Measurements from ENCODE around the gene SLC25A27. TPM values are rescaled to one million over a fixed set of nuclear protein-coding genes. Genes with fewer than 3 reads are reported as not detected.

The SLC25A27 gene
- total RNA-seq (2012; rRNA removed) (0.28 TPM in 1 of 2 replicates, not detected in the other), polyA plus RNA-seq (2012; rRNA removed) (0.63 and 1.3 TPM in 2 replicates), Bru-seq, nascent RNA (percentile 36 among the genes with signal in this experiment), BruChase-seq, experiment 1, labeled RNA remaining after a 6-hour chase (percentile 51 among the genes with signal in this experiment), BruChase-seq, experiment 2, labeled RNA remaining after a 2-hour chase (percentile 48 among the genes with signal in this experiment)
- polyA plus RNA-seq (2012; cell fraction: cytosol; rRNA removed) = 0.04 and 0.10 TPM in 2 replicates
- polyA plus RNA-seq (2012; cell fraction: nucleus; rRNA removed; ENCODE audit: low replicate concordance) = 1.4 and 18.7 TPM in 2 replicates
- long read RNA-seq, partial matches to known transcripts = 0 of 1 reads
- long read RNA-seq, other reads (novel, unspliced or antisense) = 1 of 1 reads

DNA sequence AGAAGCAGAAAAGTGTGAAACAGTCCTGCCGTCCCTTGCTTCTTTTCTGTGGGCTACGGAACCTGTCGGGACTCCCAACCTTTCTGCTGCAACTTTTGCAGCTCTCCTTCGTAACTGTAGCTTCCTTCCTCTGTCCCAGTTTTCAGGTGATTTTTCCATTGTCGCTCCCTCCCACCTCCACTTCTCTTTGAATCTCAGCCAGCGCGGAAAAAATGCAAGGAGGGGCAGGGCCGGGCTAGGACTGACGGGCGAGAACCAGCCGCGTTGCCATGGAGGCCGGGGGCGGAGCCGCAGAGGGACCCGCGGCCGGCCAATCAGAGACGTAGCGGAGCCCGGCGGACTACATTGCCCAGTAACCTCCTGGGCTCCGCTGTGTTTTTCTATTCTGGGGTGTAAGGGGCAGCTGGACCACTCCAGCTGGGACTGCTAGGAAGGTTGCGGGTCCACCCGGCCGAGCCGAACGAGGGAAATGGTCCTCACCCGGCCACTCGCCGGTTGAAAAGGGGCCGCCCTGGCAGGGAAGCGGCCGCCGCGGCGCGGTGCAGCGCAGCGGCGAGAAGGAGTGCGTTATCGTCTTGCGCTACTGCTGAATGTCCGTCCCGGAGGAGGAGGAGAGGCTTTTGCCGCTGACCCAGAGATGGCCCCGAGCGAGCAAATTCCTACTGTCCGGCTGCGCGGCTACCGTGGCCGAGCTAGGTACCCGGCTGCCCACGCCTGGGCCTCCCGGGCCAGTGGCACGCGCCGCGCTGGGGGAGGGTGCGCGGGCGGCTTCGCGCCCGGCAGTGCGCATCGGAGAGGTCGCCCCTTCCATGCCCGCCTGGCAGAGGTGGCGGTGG is at the start of gene SLC25A27, which contains the start of gene CYP39A1:
Gene SLC25A27, plus strand, starts transcription at position 373 of the 836 bp plus-strand sequence. Its CDS starts 218 bp downstream, at position 591.
Gene CYP39A1, minus strand, starts transcription at position 216 of the 836 bp plus-strand sequence. CDS start 236 bp downstream, outside the sequence.
- DNase-seq = peak; percentile 59
- no peaks in the 10 kb centered on the region for H3K79me1 ChIP-seq (ENCODE audit: low read depth in 1 of 2, low read length in 2 of 2)
- ChIA-PET POLR2A (ENCODE audit: unreplicated experiment) (no interaction called here), CTCF (interaction anchor here (0.6 kb wide), 2 partner anchors 49 to 511 kb away, joined by 3 read pairs; no protein-coding TSS in a partner anchor)
- no peak within 1 kb of the TSS for H3K18ac ChIP-seq (ENCODE audit: low read depth, low read length)
- BruUV-seq (replicated peaks) = no TSS peak
- H3K36me3 ChIP-seq (ENCODE audit: control insufficient read depth, insufficient read depth, low read length) = no peaks in the 10 kb centered on the region
- no peak within 1 kb of the TSS for H3K14ac ChIP-seq (replicated peaks; ENCODE audit: low read depth, low read length)
- no peak within 1 kb of the TSS for H4K5ac ChIP-seq (ENCODE audit: low read depth, low read length)
- no peaks in the 10 kb centered on the region for H4K20me1 ChIP-seq (ENCODE audit: insufficient read depth, low read length)
- TF ChIP-seq RCOR1 (IDR thresholded peaks at IDR 0.05; ENCODE audit: insufficient replicate concordance, low read length) (no peak), NFE2L2 (IDR thresholded peaks at IDR 0.05; ENCODE audit: low read depth, low read length) (no peak), MAZ (IDR thresholded peaks at IDR 0.05; ENCODE audit: borderline replicate concordance, low read depth, low read length) (peak; percentile 50; the same call in 1 of the 2 replicates), MAFK (IDR thresholded peaks at IDR 0.05; ENCODE audit: low read depth, low read length) (no peak), SMC3 (IDR thresholded peaks at IDR 0.05; ENCODE audit: low read depth, low read length) (no peak), BHLHE40 (IDR thresholded peaks at IDR 0.05; ENCODE audit: low read depth, low read length) (no peak), MXI1 (IDR thresholded peaks at IDR 0.05; ENCODE audit: borderline replicate concordance, low read depth, low read length) (no peak)
- TF ChIP-seq, protein P1, sequence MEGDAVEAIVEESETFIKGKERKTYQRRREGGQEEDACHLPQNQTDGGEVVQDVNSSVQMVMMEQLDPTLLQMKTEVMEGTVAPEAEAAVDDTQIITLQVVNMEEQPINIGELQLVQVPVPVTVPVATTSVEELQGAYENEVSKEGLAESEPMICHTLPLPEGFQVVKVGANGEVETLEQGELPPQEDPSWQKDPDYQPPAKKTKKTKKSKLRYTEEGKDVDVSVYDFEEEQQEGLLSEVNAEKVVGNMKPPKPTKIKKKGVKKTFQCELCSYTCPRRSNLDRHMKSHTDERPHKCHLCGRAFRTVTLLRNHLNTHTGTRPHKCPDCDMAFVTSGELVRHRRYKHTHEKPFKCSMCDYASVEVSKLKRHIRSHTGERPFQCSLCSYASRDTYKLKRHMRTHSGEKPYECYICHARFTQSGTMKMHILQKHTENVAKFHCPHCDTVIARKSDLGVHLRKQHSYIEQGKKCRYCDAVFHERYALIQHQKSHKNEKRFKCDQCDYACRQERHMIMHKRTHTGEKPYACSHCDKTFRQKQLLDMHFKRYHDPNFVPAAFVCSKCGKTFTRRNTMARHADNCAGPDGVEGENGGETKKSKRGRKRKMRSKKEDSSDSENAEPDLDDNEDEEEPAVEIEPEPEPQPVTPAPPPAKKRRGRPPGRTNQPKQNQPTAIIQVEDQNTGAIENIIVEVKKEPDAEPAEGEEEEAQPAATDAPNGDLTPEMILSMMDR (conservative IDR thresholded peaks at IDR 0.05; ENCODE audit: low read depth, low read length) = 0 out of 2 replicates have a peak, but pooled peaks have one; percentile 5
- TF ChIP-seq, protein P2, sequence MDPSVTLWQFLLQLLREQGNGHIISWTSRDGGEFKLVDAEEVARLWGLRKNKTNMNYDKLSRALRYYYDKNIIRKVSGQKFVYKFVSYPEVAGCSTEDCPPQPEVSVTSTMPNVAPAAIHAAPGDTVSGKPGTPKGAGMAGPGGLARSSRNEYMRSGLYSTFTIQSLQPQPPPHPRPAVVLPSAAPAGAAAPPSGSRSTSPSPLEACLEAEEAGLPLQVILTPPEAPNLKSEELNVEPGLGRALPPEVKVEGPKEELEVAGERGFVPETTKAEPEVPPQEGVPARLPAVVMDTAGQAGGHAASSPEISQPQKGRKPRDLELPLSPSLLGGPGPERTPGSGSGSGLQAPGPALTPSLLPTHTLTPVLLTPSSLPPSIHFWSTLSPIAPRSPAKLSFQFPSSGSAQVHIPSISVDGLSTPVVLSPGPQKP (IDR thresholded peaks at IDR 0.05; ENCODE audit: borderline replicate concordance, low read depth, low read length) = no peak
- no peak within 1 kb of the TSS for H2BK120ac ChIP-seq (ENCODE audit: low read depth, low read length)
- dilution Hi-C loops (cut with HindIII; ENCODE audit: low sequenced_read_pairs, unreplicated experiment) (no loop called here), in situ Hi-C loops (cut with MboI; ENCODE audit: low sequenced_read_pairs) (no loop called here), intact Hi-C loops (cut with micrococcal nuclease) (no loop called here)
- H3K23ac ChIP-seq (ENCODE audit: low read depth, low read length) = peak within 1 kb of the TSS; percentile 24; the same call in 1 of the 2 replicates
- peak within 1 kb of the TSS; percentile 97 for H2AFZ ChIP-seq (replicated peaks; ENCODE audit: low read length, poor library complexity)
- H3K9me1 ChIP-seq (ENCODE audit: insufficient read depth, low read length) = no peaks in the 10 kb centered on the region
- no peak within 1 kb of the TSS for H4K91ac ChIP-seq (ENCODE audit: insufficient read depth, low read depth, low read length)
- no peak within 1 kb of the TSS for H3K27ac ChIP-seq (ENCODE audit: insufficient read depth, low read length)
- H2BK5ac ChIP-seq (ENCODE audit: low read depth, low read length, poor library complexity, severe bottlenecking) = no peak within 1 kb of the TSS
- H2AK5ac ChIP-seq (ENCODE audit: low read depth, low read length) = no peak within 1 kb of the TSS
- H3K9ac ChIP-seq (ENCODE audit: low read depth, low read length) = peak within 1 kb of the TSS; percentile 10; the same call in 1 of the 2 replicates
- peak within 1 kb of the TSS; percentile 78 for H3K4me2 ChIP-seq (ENCODE audit: low read depth, low read length)
- H2AK9ac ChIP-seq (replicated peaks; ENCODE audit: low read depth, low read length, poor library complexity) = peak within 1 kb of the TSS; percentile 30
- no peak within 1 kb of the TSS for H3K4ac ChIP-seq (ENCODE audit: low read depth, low read length)
- no peaks in the 10 kb centered on the region for H3K4me1 ChIP-seq (ENCODE audit: control insufficient read depth, insufficient read depth, low read length)
- H3K27me3 ChIP-seq (ENCODE audit: control insufficient read depth, insufficient read depth, low read length) = no peaks in the 10 kb centered on the region
- no peaks in the 10 kb centered on the region for H3K9me3 ChIP-seq (ENCODE audit: control insufficient read depth, insufficient read depth, low read length)
- ATAC-seq (ENCODE audit: low read depth) = peak; percentile 100
- H4K8ac ChIP-seq (ENCODE audit: low read depth in 2 of 2, low read length in 2 of 2) = no peak within 1 kb of the TSS
- H3K4me3 ChIP-seq (ENCODE audit: insufficient read depth, low read depth, low read length) = peak within 1 kb of the TSS; percentile 76
- no peak within 1 kb of the TSS for H2BK15ac ChIP-seq (ENCODE audit: low read depth, low read length)
- no peak within 1 kb of the TSS for H2BK20ac ChIP-seq (ENCODE audit: low read depth, low read length)
- no peak within 1 kb of the TSS for H3K56ac ChIP-seq (ENCODE audit: extremely low read depth, insufficient read depth, low read length)
- 2% methylated on average over 17 of the region's 72 CpGs; no CpG with 5 or more reads in 1 of the 2 experiments for WGBS, 2 experiments (ENCODE audit: extremely low coverage in 2 of 2, insufficient read length in 1 of 2)

Data from IMR-90 (cell line).